ENCODE data around the gene PSMB10.

GRCh38 chr16:67897231-67897630 is 39.4 kb downstream of the PSMB10 start:
- TF ChIP-seq CTCF (IDR thresholded peaks at IDR 0.05) (no peak), POLR2AphosphoS5 (IDR thresholded peaks at IDR 0.05) (no peak), EP300 (IDR thresholded peaks at IDR 0.05) (no peak)
